Thyroid gland (tissue), 4 donors: ENCODE data around the gene XRN2. TPM values are rescaled to one million over a fixed set of nuclear protein-coding genes. Genes with fewer than 3 reads are reported as not detected.
A peak's percentile ranks its signal among the peaks of the same experiment; 100 is the strongest.

Source experiments
- DNase-seq, 2 donors: peaks; one replicate each; pipeline ENCODE4 v3.0.0-alpha.2; 2019
- H3K27ac ChIP-seq, 3 donors: fragments of 200-600 bp; sonication (generic); 1 replicate in 2 of 3; 2 replicates in 1 of 3; pipeline ENCODE4 v1.5.1; 2016 to 2019; ENCODE audit warnings: mild to moderate bottlenecking in 1 of 3, moderate library complexity in 1 of 3
- H3K27me3 ChIP-seq: fragments of 200-600 bp; sonication (generic); one replicate; pipeline ENCODE4 v1.5.1; 2019
- H3K36me3 ChIP-seq, 2 donors: fragments of 200-600 bp; sonication (generic); one replicate each; pipeline ENCODE4 v1.5.1; 2016 to 2019
- H3K4me1 ChIP-seq, 2 donors: fragments of 200-600 bp; sonication (generic); one replicate each; pipeline ENCODE4 v1.5.1; 2017 to 2019
- H3K4me3 ChIP-seq, 3 donors: fragments of 200-600 bp; sonication (generic); replicated peaks in 1 of 3; 1 replicate in 2 of 3; 2 replicates in 1 of 3; pipeline ENCODE4 v1.5.1; 2016; ENCODE audit warnings: mild to moderate bottlenecking in 1 of 3
- H3K9me3 ChIP-seq: fragments of 200-600 bp; sonication (generic); one replicate; pipeline ENCODE4 v1.5.1; 2017
- CTCF ChIP-seq, 6 experiments: fragments of 200-600 bp in 3 of 6; fragments of 450-650 bp in 3 of 6; sonication (generic) in 3 of 6; IDR thresholded peaks; one replicate each; pipeline ENCODE4 v1.5.1; 2016 to 2019; ENCODE audit warnings: antibody characterized with exemption in 6 of 6, mild to moderate bottlenecking in 2 of 6, inconsistent platforms in 1 of 6, moderate library complexity in 1 of 6
- POLR2A ChIP-seq, 2 donors: fragments of 450-650 bp; IDR thresholded peaks; one replicate each; pipeline ENCODE4 v1.6.1; 2017; ENCODE audit warnings: antibody characterized with exemption in 2 of 2, mild to moderate bottlenecking in 2 of 2, moderate library complexity in 1 of 2
- WGBS, 2 donors: methylation state at CpG; one replicate each; pipeline ENCODE4 v1.1.5; 2017; 5-methylcytosine and 5-hydroxymethylcytosine counted together
- intact Hi-C: fragments of 100-400 bp; cut with DNase I; formaldehyde crosslinking; loops from one replicate; pipeline ENCODE4 v1.15.1; 2023
- total RNA-seq, 4 donors: library from RNA; depleted of rRNA; stranded (reverse); fragments of >200 nt; gene quantifications; one replicate each; pipeline ENCODE4 v1.2.3, GENCODE V29; 2016

The XRN2 gene
- total RNA-seq, 4 donors from 2014 or later, result 76.7 to 87.5 (median 80.1) TPM

- Histone ChIP-seq H3K4me1 (no peaks in the 10 kb centered on the region), H3K36me3 (no peaks in the 10 kb centered on the region), H3K9me3 (no peaks in the 10 kb centered on the region), H3K4me3 (no peak overlapping the region), H3K27ac (no peak overlapping the region), H3K27me3 (no peaks in the 10 kb centered on the region)
- no peak for DNase-seq
- 79 to 93% methylated on average over 3 of the region's 3 CpGs for WGBS, 2 donors
- no peak for TF ChIP-seq POLR2A (IDR thresholded peaks at IDR 0.05)
- no peak for TF ChIP-seq CTCF (IDR thresholded peaks at IDR 0.05)
- intact Hi-C loops, result no loop called here
Observed at GRCh38 chr20:21272679-21273078, 30.5 kb upstream of the XRN2 start.

DNA sequence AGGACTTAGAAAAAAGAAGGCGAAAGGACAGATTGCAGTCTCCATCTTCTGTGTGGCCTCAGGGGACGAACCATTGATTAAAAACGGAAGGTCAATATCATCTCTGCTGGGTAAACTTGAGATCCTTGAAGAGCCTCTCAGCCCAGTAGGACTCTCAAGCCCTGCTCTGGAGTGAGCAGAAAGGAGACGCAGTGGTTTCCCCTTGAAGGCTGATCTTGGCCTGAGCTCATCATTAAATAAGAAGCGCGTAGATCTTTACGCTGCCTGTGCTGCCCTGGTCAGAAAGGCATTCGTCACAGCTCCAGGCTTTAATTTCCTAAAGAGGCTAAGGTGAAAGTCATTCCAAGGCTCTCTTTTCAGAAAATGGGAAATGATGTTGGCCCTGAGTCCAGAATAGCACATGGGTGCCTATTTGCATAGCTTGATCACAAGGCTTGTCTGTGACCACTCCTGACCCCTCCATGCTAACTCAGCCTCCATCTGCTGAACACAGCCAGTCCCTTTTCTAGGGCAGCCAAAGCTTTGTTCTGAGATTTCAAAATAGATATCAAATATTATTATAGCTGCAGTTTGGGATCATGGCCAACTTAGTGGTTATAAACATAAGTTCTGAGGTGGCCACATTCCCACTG lies 29.3 kb upstream of the XRN2 start:
- Histone ChIP-seq H3K27ac (no peak overlapping the region), H3K9me3 (no peaks in the 10 kb centered on the region), H3K4me3 (no peak overlapping the region), H3K4me1 (no peaks in the 10 kb centered on the region), H3K27me3 (no peaks in the 10 kb centered on the region), H3K36me3 (no peaks in the 10 kb centered on the region)
- intact Hi-C loops, result no loop called here
- WGBS, 2 donors, result 65 to 72% methylated on average over 8 of the region's 8 CpGs
- peak in 1 of 2 donors; percentile 14 for DNase-seq
- TF ChIP-seq POLR2A (IDR thresholded peaks at IDR 0.05), result no peak
- TF ChIP-seq CTCF (IDR thresholded peaks at IDR 0.05), result no peak

GRCh38 chr20:21278829-21279228 lies 24.3 kb upstream of the XRN2 start:
- intact Hi-C loops, result no loop called here
- Histone ChIP-seq H3K9me3 (no peaks in the 10 kb centered on the region), H3K4me1 (no peaks in the 10 kb centered on the region), H3K27me3 (no peaks in the 10 kb centered on the region), H3K36me3 (no peaks in the 10 kb centered on the region), H3K4me3 (no peak overlapping the region), H3K27ac (no peak overlapping the region)
- DNase-seq, result no peak
- WGBS, 2 donors, result 96 to 100% methylated on average over 2 of the region's 2 CpGs
- TF ChIP-seq CTCF (IDR thresholded peaks at IDR 0.05) (no peak), POLR2A (IDR thresholded peaks at IDR 0.05) (no peak)

DNA sequence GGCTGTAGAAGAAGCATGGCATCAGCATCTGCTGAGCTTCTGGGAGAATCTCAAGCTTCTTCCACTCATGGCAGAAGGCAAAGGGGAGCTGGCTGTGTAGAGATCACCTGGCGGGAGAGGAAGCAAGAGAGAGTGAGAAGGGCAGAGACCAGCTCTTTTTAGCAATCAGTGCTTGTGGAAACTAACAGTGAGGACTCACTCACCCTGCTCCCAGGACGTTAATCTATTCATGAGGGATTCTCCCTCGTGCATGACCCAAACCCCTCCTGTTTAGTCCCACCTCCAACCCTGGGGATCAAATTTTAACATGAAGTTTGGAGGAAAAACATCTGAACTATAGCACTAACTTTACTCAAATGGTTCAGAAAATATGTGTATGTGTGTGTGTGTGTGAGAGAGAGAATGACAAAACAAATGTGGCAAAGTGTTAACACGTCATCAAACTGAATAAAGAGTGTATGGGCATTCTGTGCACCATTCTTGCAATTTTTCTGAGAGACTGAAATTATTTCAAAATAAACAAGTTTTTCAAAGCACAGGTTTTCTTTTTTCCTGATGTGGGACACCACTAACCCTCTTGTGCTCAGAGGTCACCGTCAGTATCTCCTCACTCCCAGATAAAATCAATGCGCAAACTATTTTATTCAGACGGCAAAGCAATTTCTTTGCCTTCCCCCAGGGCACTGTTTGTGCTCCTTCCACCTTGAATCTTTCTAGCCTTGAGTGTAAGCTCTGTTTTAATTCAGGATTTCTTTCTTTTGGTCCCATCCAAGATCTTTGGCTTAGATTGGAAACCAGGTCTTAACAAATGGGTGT lies 23.2 kb upstream of the XRN2 start:
- H3K27ac ChIP-seq, result no peak overlapping the region
- no peaks in the 10 kb centered on the region for H3K9me3 ChIP-seq

More for the DNA sequence above, 23.2 kb upstream of the XRN2 start:
- Histone ChIP-seq H3K36me3 (no peaks in the 10 kb centered on the region), H3K4me3 (no peak overlapping the region), H3K4me1 (no peaks in the 10 kb centered on the region), H3K27me3 (no peaks in the 10 kb centered on the region)
- 56 to 59% methylated on average over 7 of the region's 7 CpGs for WGBS, 2 donors
- no peak for DNase-seq
- intact Hi-C loops, result no loop called here
- TF ChIP-seq CTCF (IDR thresholded peaks at IDR 0.05), result no peak
- no peak for TF ChIP-seq POLR2A (IDR thresholded peaks at IDR 0.05)
